ENCODE data around the gene CCDC57. TPM values are rescaled to one million over a fixed set of nuclear protein-coding genes. Genes with fewer than 3 reads are reported as not detected.

The CCDC57 gene
- polyA plus RNA-seq, 1 donor from 2014 or later = 70.9 TPM

DNA sequence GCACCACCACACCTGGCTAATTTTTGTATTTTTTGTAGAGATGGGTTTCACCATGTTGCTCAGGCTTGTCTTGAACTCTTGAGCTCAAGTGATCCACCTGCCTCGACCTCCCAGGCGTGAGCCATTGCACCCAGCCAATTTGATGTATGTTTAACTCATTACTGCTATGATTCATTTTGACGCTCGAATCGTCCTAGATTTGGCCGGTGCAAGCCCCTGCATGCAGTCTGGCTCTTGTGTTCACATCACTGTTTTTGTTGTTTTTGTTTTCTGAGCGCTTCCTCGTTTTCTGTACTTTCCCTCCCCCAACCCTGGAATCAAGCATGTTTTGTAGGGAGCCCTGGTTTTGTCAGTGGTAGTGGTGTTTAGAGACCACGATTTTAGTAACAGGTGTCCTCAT, 139.2 kb downstream of the CCDC57 start:
- Histone ChIP-seq H3K9me3 (ENCODE audit: low read length) (no peaks in the 10 kb centered on the region), H3K4me2 (ENCODE audit: low read length) (no peak overlapping the region), H3K36me3 (ENCODE audit: insufficient read depth, low read length) (no peaks in the 10 kb centered on the region), H3K79me2 (replicated peaks; ENCODE audit: insufficient read depth, low read length) (no peaks in the 10 kb centered on the region), H3K9me2 (ENCODE audit: insufficient read depth, low read length) (no peaks in the 10 kb centered on the region), H4K20me1 (ENCODE audit: insufficient read depth) (no peaks in the 10 kb centered on the region), H2AFZ (ENCODE audit: low read depth, low read length) (no peak overlapping the region), H3K9ac (ENCODE audit: low read length) (no peak overlapping the region), H3K27me3 (ENCODE audit: insufficient read depth, low read depth, low read length) (no peaks in the 10 kb centered on the region), H3K27ac (ENCODE audit: low read length) (no peak overlapping the region), H3F3A (ENCODE audit: insufficient read depth, low read length, poor library complexity, severe bottlenecking) (no peaks in the 10 kb centered on the region), H3K4me3 (ENCODE audit: low read length) (no peak overlapping the region)
- TF ChIP-seq, protein P1, sequence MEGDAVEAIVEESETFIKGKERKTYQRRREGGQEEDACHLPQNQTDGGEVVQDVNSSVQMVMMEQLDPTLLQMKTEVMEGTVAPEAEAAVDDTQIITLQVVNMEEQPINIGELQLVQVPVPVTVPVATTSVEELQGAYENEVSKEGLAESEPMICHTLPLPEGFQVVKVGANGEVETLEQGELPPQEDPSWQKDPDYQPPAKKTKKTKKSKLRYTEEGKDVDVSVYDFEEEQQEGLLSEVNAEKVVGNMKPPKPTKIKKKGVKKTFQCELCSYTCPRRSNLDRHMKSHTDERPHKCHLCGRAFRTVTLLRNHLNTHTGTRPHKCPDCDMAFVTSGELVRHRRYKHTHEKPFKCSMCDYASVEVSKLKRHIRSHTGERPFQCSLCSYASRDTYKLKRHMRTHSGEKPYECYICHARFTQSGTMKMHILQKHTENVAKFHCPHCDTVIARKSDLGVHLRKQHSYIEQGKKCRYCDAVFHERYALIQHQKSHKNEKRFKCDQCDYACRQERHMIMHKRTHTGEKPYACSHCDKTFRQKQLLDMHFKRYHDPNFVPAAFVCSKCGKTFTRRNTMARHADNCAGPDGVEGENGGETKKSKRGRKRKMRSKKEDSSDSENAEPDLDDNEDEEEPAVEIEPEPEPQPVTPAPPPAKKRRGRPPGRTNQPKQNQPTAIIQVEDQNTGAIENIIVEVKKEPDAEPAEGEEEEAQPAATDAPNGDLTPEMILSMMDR (IDR thresholded peaks at IDR 0.05; ENCODE audit: poor library complexity, severe bottlenecking) = no peak
- TF ChIP-seq, protein P2, sequence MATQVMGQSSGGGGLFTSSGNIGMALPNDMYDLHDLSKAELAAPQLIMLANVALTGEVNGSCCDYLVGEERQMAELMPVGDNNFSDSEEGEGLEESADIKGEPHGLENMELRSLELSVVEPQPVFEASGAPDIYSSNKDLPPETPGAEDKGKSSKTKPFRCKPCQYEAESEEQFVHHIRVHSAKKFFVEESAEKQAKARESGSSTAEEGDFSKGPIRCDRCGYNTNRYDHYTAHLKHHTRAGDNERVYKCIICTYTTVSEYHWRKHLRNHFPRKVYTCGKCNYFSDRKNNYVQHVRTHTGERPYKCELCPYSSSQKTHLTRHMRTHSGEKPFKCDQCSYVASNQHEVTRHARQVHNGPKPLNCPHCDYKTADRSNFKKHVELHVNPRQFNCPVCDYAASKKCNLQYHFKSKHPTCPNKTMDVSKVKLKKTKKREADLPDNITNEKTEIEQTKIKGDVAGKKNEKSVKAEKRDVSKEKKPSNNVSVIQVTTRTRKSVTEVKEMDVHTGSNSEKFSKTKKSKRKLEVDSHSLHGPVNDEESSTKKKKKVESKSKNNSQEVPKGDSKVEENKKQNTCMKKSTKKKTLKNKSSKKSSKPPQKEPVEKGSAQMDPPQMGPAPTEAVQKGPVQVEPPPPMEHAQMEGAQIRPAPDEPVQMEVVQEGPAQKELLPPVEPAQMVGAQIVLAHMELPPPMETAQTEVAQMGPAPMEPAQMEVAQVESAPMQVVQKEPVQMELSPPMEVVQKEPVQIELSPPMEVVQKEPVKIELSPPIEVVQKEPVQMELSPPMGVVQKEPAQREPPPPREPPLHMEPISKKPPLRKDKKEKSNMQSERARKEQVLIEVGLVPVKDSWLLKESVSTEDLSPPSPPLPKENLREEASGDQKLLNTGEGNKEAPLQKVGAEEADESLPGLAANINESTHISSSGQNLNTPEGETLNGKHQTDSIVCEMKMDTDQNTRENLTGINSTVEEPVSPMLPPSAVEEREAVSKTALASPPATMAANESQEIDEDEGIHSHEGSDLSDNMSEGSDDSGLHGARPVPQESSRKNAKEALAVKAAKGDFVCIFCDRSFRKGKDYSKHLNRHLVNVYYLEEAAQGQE (IDR thresholded peaks at IDR 0.05; ENCODE audit: borderline replicate concordance) = no peak
- TF ChIP-seq MXI1 (conservative IDR thresholded peaks at IDR 0.05; ENCODE audit: poor library complexity, severe bottlenecking) (no peak), RAD21 (conservative IDR thresholded peaks at IDR 0.05) (no peak)

DNA sequence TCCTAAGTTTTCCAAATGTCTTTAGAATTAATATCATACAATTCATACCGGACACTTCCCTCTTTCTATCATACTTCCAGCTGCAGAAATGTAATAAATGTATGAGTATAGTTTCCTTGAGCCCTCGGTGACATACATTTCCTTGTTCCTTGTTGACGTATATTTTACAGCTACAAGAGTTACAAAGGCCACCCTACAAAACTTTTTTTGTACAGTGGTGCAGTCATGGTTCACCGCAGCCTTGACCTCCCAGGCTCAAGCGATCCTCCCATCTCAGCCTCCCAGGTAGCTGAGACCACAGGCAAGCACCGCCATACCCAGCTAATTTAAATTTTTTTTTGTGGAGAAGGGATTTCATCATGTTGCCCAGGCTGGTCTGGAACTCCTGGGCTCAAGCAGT, 139.8 kb downstream of the CCDC57 start:
- H3K9me2 ChIP-seq (ENCODE audit: insufficient read depth, low read length) = no peaks in the 10 kb centered on the region
- H4K20me1 ChIP-seq (ENCODE audit: insufficient read depth) = no peaks in the 10 kb centered on the region
- no peak overlapping the region for H3K27ac ChIP-seq (ENCODE audit: low read length)
- H3K36me3 ChIP-seq (ENCODE audit: insufficient read depth, low read length) = no peaks in the 10 kb centered on the region
- no peak overlapping the region for H3K9ac ChIP-seq (ENCODE audit: low read length)
- no peak overlapping the region for H2AFZ ChIP-seq (ENCODE audit: low read depth, low read length)
- no peak overlapping the region for H3K4me2 ChIP-seq (ENCODE audit: low read length)
- no peaks in the 10 kb centered on the region for H3K79me2 ChIP-seq (replicated peaks; ENCODE audit: insufficient read depth, low read length)
- TF ChIP-seq POLR2AphosphoS5 (IDR thresholded peaks at IDR 0.05) (no peak), EP300 (conservative IDR thresholded peaks at IDR 0.05; ENCODE audit: poor library complexity, severe bottlenecking) (no peak), EZH2 (IDR thresholded peaks at IDR 0.05; ENCODE audit: borderline replicate concordance, insufficient read depth, low read length, poor library complexity, severe bottlenecking) (no peak), MXI1 (conservative IDR thresholded peaks at IDR 0.05; ENCODE audit: poor library complexity, severe bottlenecking) (no peak), RAD21 (conservative IDR thresholded peaks at IDR 0.05) (no peak), TAF1 (IDR thresholded peaks at IDR 0.05; ENCODE audit: low read depth) (no peak)
- TF ChIP-seq, protein P1 (IDR thresholded peaks at IDR 0.05; ENCODE audit: poor library complexity, severe bottlenecking) = no peak
- TF ChIP-seq, protein P2 (IDR thresholded peaks at IDR 0.05; ENCODE audit: borderline replicate concordance) = no peak
- no peak overlapping the region for H3K4me3 ChIP-seq (ENCODE audit: low read length)
- H3F3A ChIP-seq (ENCODE audit: insufficient read depth, low read length, poor library complexity, severe bottlenecking) = no peaks in the 10 kb centered on the region
- H3K27me3 ChIP-seq (ENCODE audit: insufficient read depth, low read depth, low read length) = no peaks in the 10 kb centered on the region
- no peaks in the 10 kb centered on the region for H3K9me3 ChIP-seq (ENCODE audit: low read length)

Data from neural cell (in vitro differentiated cells).